GM19023 (cell line): ENCODE data around the gene IP6K3.

Experiments used
- ATAC-seq: cut with Tn5 transposase; IDR thresholded peaks from one replicate; pipeline ENCODE4 v1.9.1; 2021; ENCODE audit warnings: mild to moderate bottlenecking, moderate library complexity; ENCODE audit not compliant: unreplicated experiment

IP6K3 gene

GRCh38 chr6:33778444-33779121 lies 31.9 kb upstream of the IP6K3 start:
- no peak for ATAC-seq

- ATAC-seq = no peak
These were observed 31.0 kb upstream of the IP6K3 start for GRCh38 chr6:33777398-33778388.

DNA sequence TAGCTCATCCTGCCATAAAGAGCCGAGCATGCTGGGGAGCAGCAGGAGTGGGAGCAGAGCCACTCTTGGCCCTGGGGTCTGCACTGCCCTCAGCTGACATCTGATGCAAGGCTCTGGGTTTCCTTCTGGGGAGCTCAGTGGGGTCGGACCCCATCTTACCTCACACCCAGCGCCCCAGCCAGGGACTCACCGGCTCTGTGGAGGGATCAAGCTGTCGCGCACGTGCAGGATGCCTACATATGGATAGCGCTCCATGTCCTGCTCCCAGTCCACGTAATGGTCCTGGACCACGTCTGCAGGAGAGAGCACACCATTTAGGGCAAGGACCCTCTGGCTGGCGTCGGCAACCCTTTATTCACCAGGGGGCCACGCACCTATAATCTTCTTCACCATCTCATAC lies 30.1 kb upstream of the IP6K3 start:
- ATAC-seq = no peak

GRCh38 chr6:33776186-33776585 lies 29.5 kb upstream of the IP6K3 start:
- ATAC-seq = no peak

GRCh38 chr6:33774774-33775173 lies 28.1 kb upstream of the IP6K3 start:
- ATAC-seq = no peak

DNA sequence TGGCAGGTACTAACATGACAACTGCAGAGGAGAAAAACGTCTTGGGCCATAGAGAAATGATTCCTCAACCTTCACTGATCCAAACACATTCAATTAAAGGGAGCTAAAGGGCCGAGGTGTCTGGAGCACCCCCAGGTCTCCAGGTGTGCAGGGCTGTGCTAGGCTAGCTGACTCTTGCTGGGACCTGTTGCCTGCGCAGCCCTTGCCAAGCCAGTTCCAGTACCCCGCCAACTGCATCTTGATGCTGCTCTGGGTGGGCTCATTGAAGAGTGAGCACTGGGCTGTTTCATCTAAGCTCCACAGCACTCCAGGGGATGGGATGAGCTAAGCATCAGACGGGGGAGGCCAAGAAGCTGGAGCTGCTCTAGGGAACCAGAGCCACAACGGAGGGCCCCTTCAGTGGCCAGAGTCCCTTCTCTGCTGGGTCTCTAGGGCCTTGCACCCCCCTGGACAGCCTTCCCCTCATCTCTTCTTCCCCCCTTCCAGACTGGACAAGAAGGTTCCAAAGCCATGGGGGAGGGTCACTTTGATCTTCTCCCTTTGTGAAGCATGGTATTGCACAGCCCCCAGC lies 26.3 kb upstream of the IP6K3 start:
- no peak for ATAC-seq

DNA sequence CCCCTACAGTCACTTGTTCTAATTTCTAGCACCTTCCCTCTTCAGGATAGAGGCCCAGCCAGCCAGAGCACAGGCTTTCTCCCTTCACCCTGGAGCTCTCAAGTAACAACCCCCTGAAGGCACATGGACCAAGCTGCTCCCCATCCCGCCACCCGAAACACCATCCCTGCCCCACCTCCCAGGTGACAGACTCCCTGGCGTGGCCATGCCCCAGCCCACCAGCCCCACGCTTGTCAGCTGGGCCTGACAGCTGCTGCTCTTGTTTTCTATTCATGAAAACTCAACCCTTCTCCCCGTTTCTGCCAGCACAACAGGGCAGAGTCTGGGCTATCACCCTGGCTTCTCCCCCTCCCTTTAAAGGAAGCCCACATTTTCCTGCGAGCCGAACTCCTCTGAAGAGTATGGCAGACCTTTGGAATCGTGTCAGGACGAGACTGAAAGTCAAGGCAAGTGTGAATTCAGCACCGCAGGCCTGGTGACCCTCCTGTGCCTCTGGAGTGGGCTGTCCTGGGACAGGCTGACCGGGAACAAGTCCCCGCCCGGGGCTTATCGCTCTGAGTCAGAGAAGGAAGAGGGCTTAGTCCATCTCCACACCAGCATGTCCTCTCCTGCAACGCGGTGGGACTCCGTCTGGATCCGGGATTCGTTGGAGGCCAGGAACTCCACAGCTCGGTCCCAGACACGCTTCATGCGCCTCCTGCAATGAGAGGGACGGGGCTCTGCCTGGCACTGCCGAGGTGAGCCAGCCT lies 25.6 kb upstream of the IP6K3 start:
- ATAC-seq = no peak

GRCh38 chr6:33771146-33772081 lies 24.7 kb upstream of the IP6K3 start:
- no peak for ATAC-seq

GRCh38 chr6:33770833-33771145 lies 24.1 kb upstream of the IP6K3 start:
- ATAC-seq = no peak

GRCh38 chr6:33770124-33770832 lies 23.6 kb upstream of the IP6K3 start:
- ATAC-seq = no peak

DNA sequence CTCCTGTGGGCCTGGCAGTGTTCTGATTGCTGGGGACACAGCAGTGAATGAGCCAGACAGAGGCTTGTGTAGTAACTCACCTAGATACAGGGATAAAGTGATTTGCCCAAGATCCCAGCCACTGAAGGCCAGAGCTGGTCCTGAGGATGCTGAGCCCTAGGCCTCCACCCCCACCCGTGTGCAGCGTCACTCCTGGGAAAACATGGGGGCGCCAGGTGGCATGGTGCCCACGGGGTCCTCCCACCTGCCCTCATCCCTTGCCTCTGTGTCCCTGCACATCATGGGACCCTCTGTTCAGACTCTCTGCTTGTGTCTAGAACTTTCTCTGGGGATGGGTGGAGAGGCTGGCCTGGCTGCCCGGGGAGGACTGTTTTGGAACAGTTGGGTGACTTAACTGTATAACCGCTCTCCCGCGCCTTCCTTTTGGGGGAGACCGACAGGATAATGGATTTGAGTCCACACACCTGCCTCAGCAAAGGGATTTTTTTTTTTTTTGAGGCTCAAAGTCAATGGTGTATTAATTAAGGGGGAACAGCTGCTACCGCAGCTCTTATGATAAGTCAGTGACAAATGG lies 22.6 kb upstream of the IP6K3 start:
- no peak for ATAC-seq

DNA sequence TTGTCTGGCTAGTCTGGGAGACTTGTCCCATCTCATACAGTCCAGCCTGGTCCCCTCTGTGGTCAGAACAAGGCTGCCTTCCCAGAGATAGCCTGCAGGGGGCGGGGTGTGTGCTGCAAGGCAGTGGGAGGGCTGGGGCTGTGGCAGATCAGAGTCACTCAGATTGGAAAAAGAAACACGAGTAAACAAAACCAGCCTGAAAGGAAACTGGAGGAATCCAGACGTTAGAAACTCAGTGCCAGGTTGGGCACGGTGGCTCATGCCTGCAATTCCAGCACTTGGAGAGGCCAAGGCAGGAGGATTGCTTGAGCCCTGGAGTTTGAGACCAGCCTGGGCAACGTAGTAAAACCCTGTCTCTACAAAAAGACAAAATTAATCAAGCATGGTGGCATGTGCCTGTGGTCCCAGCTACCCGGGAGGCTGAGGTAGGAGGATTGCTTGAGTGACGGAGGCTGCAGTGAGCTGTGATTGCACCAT lies 22.0 kb upstream of the IP6K3 start:
- ATAC-seq = no peak

- no peak for ATAC-seq
These were observed 20.5 kb upstream of the IP6K3 start for GRCh38 chr6:33766921-33767907.

DNA sequence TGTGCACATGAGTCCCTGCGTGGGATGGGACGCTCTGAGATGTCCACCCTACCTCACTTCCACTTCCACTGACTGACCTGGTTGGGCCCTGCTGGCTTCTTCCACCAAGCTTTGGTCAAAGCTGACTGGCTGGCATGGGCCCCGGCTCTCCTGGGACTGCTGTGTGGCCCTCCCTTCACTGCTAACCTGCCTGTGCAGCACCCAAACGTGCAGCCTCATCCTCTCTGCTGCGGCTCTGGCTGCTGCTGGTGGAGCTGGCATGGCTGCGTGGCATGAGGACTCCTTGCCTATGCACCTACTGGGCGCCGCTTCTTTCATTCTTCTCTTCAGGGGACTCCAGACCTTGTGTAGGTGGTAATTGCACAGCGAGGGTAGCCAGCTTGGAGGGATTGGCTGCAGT lies 18.7 kb upstream of the IP6K3 start:
- no peak for ATAC-seq

GRCh38 chr6:33764036-33764435 lies 17.3 kb upstream of the IP6K3 start:
- no peak for ATAC-seq

GRCh38 chr6:33763483-33763882 lies 16.8 kb upstream of the IP6K3 start:
- ATAC-seq = no peak

GRCh38 chr6:33762713-33763112 lies 16.0 kb upstream of the IP6K3 start:
- no peak for ATAC-seq
